ENCODE data around the gene FNTB. TPM values are rescaled to one million over a fixed set of nuclear protein-coding genes. Genes with fewer than 3 reads are reported as not detected.

FNTB gene
- total RNA-seq, 2 donors from 2014 or later: 23.5 to 46.2 TPM

- no peak overlapping the region for H3K4me3 ChIP-seq
- intact Hi-C loops (cut with DNase I): no loop called here
- DNase-seq (ENCODE audit: low spot score): no peak
- H3K36me3 ChIP-seq: peaks cover 0 to 3% of the 10 kb centered on the region in 2 donors
- WGBS: 90% methylated on average over 4 of the region's 4 CpGs
- H3K27me3 ChIP-seq (replicated peaks; ENCODE audit: insufficient read depth): no peaks in the 10 kb centered on the region
- H3K4me1 ChIP-seq (replicated peaks): no peaks in the 10 kb centered on the region
- TF ChIP-seq CTCF (IDR thresholded peaks at IDR 0.05) (no peak), POLR2A (IDR thresholded peaks at IDR 0.05) (no peak), POLR2AphosphoS5 (IDR thresholded peaks at IDR 0.05) (no peak)
- H3K9me3 ChIP-seq: no peaks in the 10 kb centered on the region
- no peak overlapping the region for H3K27ac ChIP-seq
Measured at GRCh38 chr14:65045709-65046108, 59.0 kb downstream of the FNTB start.

- TF ChIP-seq POLR2AphosphoS5 (IDR thresholded peaks at IDR 0.05): no peak
- TF ChIP-seq CTCF (IDR thresholded peaks at IDR 0.05): no peak
- TF ChIP-seq POLR2A (IDR thresholded peaks at IDR 0.05): no peak
- no peak for DNase-seq (ENCODE audit: low spot score)
- WGBS: 82% methylated on average over 4 of the region's 4 CpGs
Measured at GRCh38 chr14:65052832-65053231, 66.1 kb downstream of the FNTB start.

GRCh38 chr14:65053466-65053865 is 66.8 kb downstream of the FNTB start:
- H3K36me3 ChIP-seq: no peaks in the 10 kb centered on the region

More at GRCh38 chr14:65052832-65053231, 66.1 kb downstream of the FNTB start:
- H3K9me3 ChIP-seq: no peaks in the 10 kb centered on the region
- H3K4me3 ChIP-seq: no peak overlapping the region
- no peak overlapping the region for H3K27ac ChIP-seq
- H3K4me1 ChIP-seq (replicated peaks): no peaks in the 10 kb centered on the region
- H3K36me3 ChIP-seq: no peaks in the 10 kb centered on the region
- intact Hi-C loops (cut with DNase I): no loop called here
- no peaks in the 10 kb centered on the region for H3K27me3 ChIP-seq (replicated peaks; ENCODE audit: insufficient read depth)

GRCh38 chr14:65054471-65055085 is 67.9 kb downstream of the FNTB start:
- no peaks in the 10 kb centered on the region for H3K9me3 ChIP-seq
- no peak overlapping the region for H3K4me3 ChIP-seq
- 89% methylated on average over 23 of the region's 23 CpGs for WGBS
- no peaks in the 10 kb centered on the region for H3K36me3 ChIP-seq
- intact Hi-C loops (cut with DNase I): no loop called here
- no peak overlapping the region for H3K27ac ChIP-seq
- H3K4me1 ChIP-seq (replicated peaks): no peaks in the 10 kb centered on the region
- TF ChIP-seq CTCF (IDR thresholded peaks at IDR 0.05) (no peak), POLR2AphosphoS5 (IDR thresholded peaks at IDR 0.05) (no peak), POLR2A (IDR thresholded peaks at IDR 0.05) (no peak)
- no peak for DNase-seq (ENCODE audit: low spot score)
- H3K27me3 ChIP-seq (replicated peaks; ENCODE audit: insufficient read depth): no peaks in the 10 kb centered on the region

More at GRCh38 chr14:65053466-65053865, 66.8 kb downstream of the FNTB start:
- H3K4me1 ChIP-seq (replicated peaks): no peaks in the 10 kb centered on the region
- TF ChIP-seq CTCF (IDR thresholded peaks at IDR 0.05): no peak
- TF ChIP-seq POLR2AphosphoS5 (IDR thresholded peaks at IDR 0.05): no peak
- no peak for TF ChIP-seq POLR2A (IDR thresholded peaks at IDR 0.05)
- no peaks in the 10 kb centered on the region for H3K9me3 ChIP-seq
- intact Hi-C loops (cut with DNase I): no loop called here
- H3K4me3 ChIP-seq: no peak overlapping the region
- WGBS: 92% methylated on average over 3 of the region's 3 CpGs
- H3K27ac ChIP-seq: no peak overlapping the region
- DNase-seq (ENCODE audit: low spot score): no peak
- no peaks in the 10 kb centered on the region for H3K27me3 ChIP-seq (replicated peaks; ENCODE audit: insufficient read depth)

GRCh38 chr14:65057695-65058094 is 71.0 kb downstream of the FNTB start:
- H3K36me3 ChIP-seq: peaks cover 3 to 10% of the 10 kb centered on the region in 2 donors

More at GRCh38 chr14:65057695-65058094, 71.0 kb downstream of the FNTB start:
- H3K4me3 ChIP-seq: no peak overlapping the region
- no peak for DNase-seq (ENCODE audit: low spot score)
- TF ChIP-seq POLR2A (IDR thresholded peaks at IDR 0.05) (no peak), CTCF (IDR thresholded peaks at IDR 0.05) (no peak), POLR2AphosphoS5 (IDR thresholded peaks at IDR 0.05) (no peak)
- no peaks in the 10 kb centered on the region for H3K9me3 ChIP-seq
- no peaks in the 10 kb centered on the region for H3K27me3 ChIP-seq (replicated peaks; ENCODE audit: insufficient read depth)
- H3K4me1 ChIP-seq (replicated peaks): no peaks in the 10 kb centered on the region
- no peak overlapping the region for H3K27ac ChIP-seq
- intact Hi-C loops (cut with DNase I): no loop called here
